HepG2 (cell line): ENCODE results near the gene SH2B2. TPM values are rescaled to one million over a fixed set of nuclear protein-coding genes. Genes with fewer than 3 reads are reported as not detected.

ENCODE experiments used
- ATAC-seq: fragments of 200-7000 bp; cut with Tn5 transposase; 3 replicates; pipeline ENCODE4 v1.9.1; 2020; ENCODE audit warnings: mild to moderate bottlenecking, moderate library complexity
- BruUV-seq: library from RNA; stranded (reverse); fragments of 400-500 nt; replicated peaks from 2 replicates; lab custom pipeline; 2021; lab: Mats Ljungman, UMichigan
- CTCF ChIA-PET: fragments of 300-600 bp; formaldehyde crosslinking; extraction: SDS; loops from one replicate; lab custom pipeline; 2021; ENCODE audit warnings: low total read pairs, inconsistent platforms, low intra/inter-chr PET ratio; lab: Yijun Ruan, JAX
- POLR2A ChIA-PET: fragments of 350-600 bp; sonication (Branson Sonifier 250); formaldehyde crosslinking; loops from one replicate; lab custom pipeline; 2020; ENCODE audit warnings: antibody characterized with exemption, inconsistent platforms; lab: Yijun Ruan, JAX
- DNase-seq: peaks from one replicate; pipeline ENCODE4 v3.0.0-alpha.2; 2015; ENCODE audit warnings: low spot score
- FAIRE-seq: peaks from 3 replicates; lab custom pipeline; 2011; peaks lifted over from hg19 to GRCh38; lab: Jason Lieb, UNC
- H2AFZ ChIP-seq: one replicate; pipeline ENCODE4 v1.6.1; 2011; ENCODE audit warnings: low read length, inconsistent platforms
- H3K27ac ChIP-seq: fragments of 300-600 bp; 3 replicates; pipeline ENCODE4 v1.8.0; 2011; ENCODE audit warnings: mixed run types, mild to moderate bottlenecking, mixed read lengths, low read length, inconsistent platforms; ENCODE audit not compliant: insufficient read depth; ENCODE audit errors: extremely low read length
- H3K27me3 ChIP-seq, 2 experiments: fragments of 200-600 bp in 1 of 2; 2 replicates in 1 of 2; 3 replicates in 1 of 2; pipeline versions ENCODE4 v1.6.0 to v1.8.0; 2011; ENCODE audit warnings: low read length in 2 of 2, mild to moderate bottlenecking in 2 of 2, moderate library complexity in 2 of 2, inconsistent platforms in 1 of 2; ENCODE audit not compliant: insufficient read depth in 2 of 2, control insufficient read depth in 1 of 2
- H3K36me3 ChIP-seq, 2 experiments: fragments of 200-600 bp in 1 of 2; replicated peaks in 1 of 2; 2 replicates in 1 of 2; 3 replicates in 1 of 2; pipeline versions ENCODE4 v1.5.1 to v1.8.0; 2011; ENCODE audit warnings: low read length in 2 of 2, inconsistent platforms in 1 of 2; ENCODE audit not compliant: insufficient read depth in 2 of 2, control insufficient read depth in 1 of 2
- H3K4me1 ChIP-seq: 2 replicates; pipeline ENCODE4 v1.5.1; 2012; ENCODE audit warnings: low read length, inconsistent platforms; ENCODE audit not compliant: insufficient read depth
- H3K4me2 ChIP-seq: 2 replicates; pipeline ENCODE4 v1.6.0; 2011; ENCODE audit warnings: low read depth, low read length, inconsistent platforms
- H3K4me3 ChIP-seq, 3 experiments: fragments of 200-600 bp in 1 of 3; sonication (generic), shearing (Covaris generic) in 1 of 3; replicated peaks in 1 of 3; 2 replicates each; pipeline ENCODE4 v1.5.1; 2011 to 2016; ENCODE audit warnings: low read length in 3 of 3, inconsistent platforms in 2 of 3, low read depth in 2 of 3, mild to moderate bottlenecking in 2 of 3, control low read depth in 1 of 3, mixed read lengths in 1 of 3; ENCODE audit not compliant: insufficient read depth in 1 of 3
- H3K79me2 ChIP-seq: one replicate; pipeline ENCODE4 v1.6.1; 2011; ENCODE audit warnings: low read length, inconsistent platforms; ENCODE audit not compliant: insufficient read depth
- H3K9ac ChIP-seq: 2 replicates; pipeline ENCODE4 v1.6.0; 2011; ENCODE audit warnings: mild to moderate bottlenecking, low read depth, low read length, inconsistent platforms; ENCODE audit not compliant: insufficient read depth
- H3K9me3 ChIP-seq: 2 replicates; pipeline ENCODE4 v1.5.1; 2012; ENCODE audit warnings: mild to moderate bottlenecking, low read length
- H4K20me1 ChIP-seq: 2 replicates; pipeline ENCODE4 v1.6.0; 2011; ENCODE audit warnings: inconsistent platforms, mild to moderate bottlenecking, low read length, moderate library complexity; ENCODE audit not compliant: insufficient read depth
- AGO2 ChIP-seq: fragments of 200-400 bp; formaldehyde crosslinking; optimal IDR thresholded peaks from 2 replicates; pipeline ENCODE3; 2017; ENCODE audit warnings: mild to moderate bottlenecking, low read depth, low read length, moderate library complexity
- RCOR2 ChIP-seq: IDR thresholded peaks from 2 replicates; pipeline ENCODE4 v1.6.1; 2016; ENCODE audit warnings: missing biosample characterization, missing genetic modification reagents
- SNAPC4 ChIP-seq: sonication (generic); formaldehyde crosslinking; IDR thresholded peaks from 2 replicates; pipeline ENCODE4 v1.4.0; 2020; ENCODE audit warnings: mild to moderate bottlenecking, missing genetic modification reagents
- STAG1 ChIP-seq: sonication (generic); formaldehyde crosslinking; IDR thresholded peaks from 2 replicates; pipeline ENCODE4 v1.4.0; 2020; ENCODE audit warnings: missing genetic modification reagents
- TRIM24 ChIP-seq: sonication (generic); formaldehyde crosslinking; IDR thresholded peaks from 2 replicates; pipeline ENCODE4 v1.8.0; 2022; ENCODE audit warnings: mild to moderate bottlenecking, missing genetic modification reagents
- ZFY ChIP-seq: sonication (generic); formaldehyde crosslinking; IDR thresholded peaks from 2 replicates; pipeline ENCODE4 v1.4.0; 2020; ENCODE audit warnings: missing genetic modification reagents
- ZNF576 ChIP-seq: sonication (generic); formaldehyde crosslinking; IDR thresholded peaks from 2 replicates; pipeline ENCODE4 v1.4.0; 2020; ENCODE audit warnings: mild to moderate bottlenecking, missing genetic modification reagents
- WGBS: methylation state at CpG from one replicate; pipeline ENCODE4 v1.1.6; 2017; ENCODE audit warnings: low lambda C conversion rate; 5-methylcytosine and 5-hydroxymethylcytosine counted together
- in situ Hi-C: cut with HindIII; loops from 2 replicates; pipeline ENCODE4 v1.10.0; 2017; ENCODE audit warnings: low pct_unique_long_range_greater_than_20kb; ENCODE audit not compliant: extremely low pct_ligation_motif_present
- intact Hi-C: fragments of 100-400 bp; cut with micrococcal nuclease; formaldehyde crosslinking; loops from one replicate; pipeline ENCODE4 v1.10.0; 2022; ENCODE audit not compliant: unreplicated experiment
- polyA plus RNA-seq, 8 experiments: library from polyadenylated mRNA; depleted of rRNA in 3 of 8; stranded (reverse) in 7 of 8; unstranded in 1 of 8; fragments of >200 nt; fragmentation: Illumina TruSeq in 4 of 8; extraction: Trizol in 4 of 8; gene quantifications; 2 replicates each; pipeline versions ENCODE4 v1.2.1 to v1.2.3, GENCODE V29; 2011 to 2016; ENCODE audit warnings: low read depth in 4 of 8, missing spikeins in 1 of 8, mixed read lengths in 1 of 8; ENCODE audit not compliant: insufficient read depth in 1 of 8
- total RNA-seq, 5 experiments: library from RNA; depleted of rRNA; stranded (reverse); fragments of >200 nt; fragmentation: Illumina TruSeq; extraction: Trizol; gene quantifications; 2 replicates each; pipeline ENCODE4 v1.2.3, GENCODE V29; 2016; ENCODE audit warnings: low read depth in 1 of 5

Gene SH2B2
- total and polyA plus RNA-seq, 2 of the 13 experiments (the other 11 are each of a cell fraction or from before 2014, with no cell fraction given): 0.46 to 1.3 TPM

- BruUV-seq: no TSS peak
- FAIRE-seq: no peak
- no peaks in the 10 kb centered on the region for H3K36me3 ChIP-seq
- no peak overlapping the region for H3K27ac ChIP-seq
- in situ Hi-C loops: no loop called here
- whole genome bisulfite sequencing: 74% methylated on average over 16 of the region's 24 CpGs
- H3K9ac ChIP-seq: no peak overlapping the region
- H3K27me3 ChIP-seq: no peaks in the 10 kb centered on the region
- H3K4me3 ChIP-seq: no peak overlapping the region
- ChIA-PET POLR2A (no interaction called here), CTCF (no interaction called here)
- no peaks in the 10 kb centered on the region for H4K20me1 ChIP-seq
- no peaks in the 10 kb centered on the region for H3K79me2 ChIP-seq
- H2AFZ ChIP-seq: no peak overlapping the region
- no peaks in the 10 kb centered on the region for H3K9me3 ChIP-seq
- no peak overlapping the region for H3K4me2 ChIP-seq
- DNase-seq: no peak
- ATAC-seq: peak; percentile 56
- intact Hi-C loops: no loop called here
- TF ChIP-seq TRIM24 (no peak), ZFY (CRISPR knock-in tag) (no peak), STAG1 (CRISPR knock-in tag) (peak; percentile 28; the same call in 1 of the 2 replicates), AGO2 (no peak), ZNF576 (CRISPR knock-in tag) (no peak), RCOR2 (no peak), SNAPC4 (no peak)
- no peaks in the 10 kb centered on the region for H3K4me1 ChIP-seq
Observed at GRCh38 chr7:102317231-102318059, 30.8 kb downstream of the SH2B2 start.
